ENCODE measurements around the gene BAZ2B.
"Not testable (repeated sequence)": the region's sequence is repeated elsewhere in the genome, so short reads cannot be mapped to it uniquely, and the experiment has no call there.

Gene BAZ2B

GRCh38 chr2:159549234-159549633, 67.1 kb downstream of the BAZ2B start:
- H3K9me3 ChIP-seq (ENCODE audit: insufficient read depth, low read depth, low read length): no peaks in the 10 kb centered on the region
- no peak overlapping the region for H3K9ac ChIP-seq (ENCODE audit: low read depth, low read length)
- no peak overlapping the region for H3K4me3 ChIP-seq (ENCODE audit: low read length)
- no peaks in the 10 kb centered on the region for H3K27me3 ChIP-seq (ENCODE audit: insufficient read depth, low read length)
- H3K36me3 ChIP-seq (ENCODE audit: insufficient read depth, low read depth, low read length): 0 out of 2 replicates have a peak, but pooled peaks cover 4% of the 10 kb centered on the region
- peaks cover 8% of the 10 kb centered on the region for H3K4me1 ChIP-seq (ENCODE audit: insufficient read depth, low read length)
- no peak overlapping the region for H3K27ac ChIP-seq (ENCODE audit: low read length)

GRCh38 chr2:159546716-159547430, 69.5 kb downstream of the BAZ2B start:
- no peak overlapping the region for H3K27ac ChIP-seq (ENCODE audit: low read length)
- no peaks in the 10 kb centered on the region for H3K27me3 ChIP-seq (ENCODE audit: insufficient read depth, low read length)

GRCh38 chr2:159546039-159546438, 70.3 kb downstream of the BAZ2B start:
- Histone ChIP-seq H3K4me3 (ENCODE audit: low read length) (no peak overlapping the region), H3K27me3 (ENCODE audit: insufficient read depth, low read length) (no peaks in the 10 kb centered on the region), H3K9me3 (ENCODE audit: insufficient read depth, low read depth, low read length) (no peaks in the 10 kb centered on the region), H3K27ac (ENCODE audit: low read length) (no peak overlapping the region), H3K36me3 (ENCODE audit: insufficient read depth, low read depth, low read length) (peaks cover 10% of the 10 kb centered on the region; the same call in 1 of the 2 replicates), H3K4me1 (ENCODE audit: insufficient read depth, low read length) (peaks cover 8% of the 10 kb centered on the region), H3K9ac (ENCODE audit: low read depth, low read length) (no peak overlapping the region)

More at GRCh38 chr2:159546716-159547430, 69.5 kb downstream of the BAZ2B start:
- Histone ChIP-seq H3K9ac (ENCODE audit: low read depth, low read length) (no peak overlapping the region), H3K4me3 (ENCODE audit: low read length) (no peak overlapping the region), H3K4me1 (ENCODE audit: insufficient read depth, low read length) (peaks cover 8% of the 10 kb centered on the region), H3K9me3 (ENCODE audit: insufficient read depth, low read depth, low read length) (no peaks in the 10 kb centered on the region), H3K36me3 (ENCODE audit: insufficient read depth, low read depth, low read length) (peaks cover 9% of the 10 kb centered on the region; the same call in 1 of the 2 replicates)

GRCh38 chr2:159545085-159545484, 71.3 kb downstream of the BAZ2B start:
- H3K27ac ChIP-seq (ENCODE audit: low read length): no peak overlapping the region
- H3K9me3 ChIP-seq (ENCODE audit: insufficient read depth, low read depth, low read length): no peaks in the 10 kb centered on the region
- no peak overlapping the region for H3K4me3 ChIP-seq (ENCODE audit: low read length)
- peaks cover 8% of the 10 kb centered on the region for H3K4me1 ChIP-seq (ENCODE audit: insufficient read depth, low read length)
- peaks cover 15% of the 10 kb centered on the region; the same call in 1 of the 2 replicates for H3K36me3 ChIP-seq (ENCODE audit: insufficient read depth, low read depth, low read length)
- no peaks in the 10 kb centered on the region for H3K27me3 ChIP-seq (ENCODE audit: insufficient read depth, low read length)
- H3K9ac ChIP-seq (ENCODE audit: low read depth, low read length): no peak overlapping the region

GRCh38 chr2:159542101-159542500, 74.2 kb downstream of the BAZ2B start:
- Histone ChIP-seq H3K4me3 (ENCODE audit: low read length) (no peak overlapping the region), H3K36me3 (ENCODE audit: insufficient read depth, low read depth, low read length) (peaks cover 15% of the 10 kb centered on the region; the same call in 1 of the 2 replicates), H3K27me3 (ENCODE audit: insufficient read depth, low read length) (no peaks in the 10 kb centered on the region), H3K4me1 (ENCODE audit: insufficient read depth, low read length) (peaks cover 4% of the 10 kb centered on the region), H3K9me3 (ENCODE audit: insufficient read depth, low read depth, low read length) (no peaks in the 10 kb centered on the region), H3K9ac (ENCODE audit: low read depth, low read length) (no peak overlapping the region), H3K27ac (ENCODE audit: low read length) (no peak overlapping the region)

- Histone ChIP-seq H3K9ac (ENCODE audit: low read depth, low read length) (no peak overlapping the region), H3K4me1 (ENCODE audit: insufficient read depth, low read length) (no peaks in the 10 kb centered on the region), H3K36me3 (ENCODE audit: insufficient read depth, low read depth, low read length) (peaks cover 12% of the 10 kb centered on the region; the same call in 1 of the 2 replicates), H3K27me3 (ENCODE audit: insufficient read depth, low read length) (no peaks in the 10 kb centered on the region), H3K27ac (ENCODE audit: low read length) (no peak overlapping the region), H3K9me3 (ENCODE audit: insufficient read depth, low read depth, low read length) (no peaks in the 10 kb centered on the region), H3K4me3 (ENCODE audit: low read length) (no peak overlapping the region)
Observed at GRCh38 chr2:159539701-159540100, 76.6 kb downstream of the BAZ2B start.

GRCh38 chr2:159538801-159539200, 77.5 kb downstream of the BAZ2B start:
- peaks cover 12% of the 10 kb centered on the region; the same call in 1 of the 2 replicates for H3K36me3 ChIP-seq (ENCODE audit: insufficient read depth, low read depth, low read length)
- no peaks in the 10 kb centered on the region for H3K27me3 ChIP-seq (ENCODE audit: insufficient read depth, low read length)
- no peak overlapping the region for H3K9ac ChIP-seq (ENCODE audit: low read depth, low read length)

GRCh38 chr2:159535261-159535660, 81.1 kb downstream of the BAZ2B start:
- H3K9me3 ChIP-seq (ENCODE audit: insufficient read depth, low read depth, low read length); H3K4me3 ChIP-seq (ENCODE audit: low read length); H3K4me1 ChIP-seq (ENCODE audit: insufficient read depth, low read length); H3K36me3 ChIP-seq (ENCODE audit: insufficient read depth, low read depth, low read length); H3K9ac ChIP-seq (ENCODE audit: low read depth, low read length); H3K27me3 ChIP-seq (ENCODE audit: insufficient read depth, low read length); H3K27ac ChIP-seq (ENCODE audit: low read length): not testable (repeated sequence)

More at GRCh38 chr2:159538801-159539200, 77.5 kb downstream of the BAZ2B start:
- H3K4me3 ChIP-seq (ENCODE audit: low read length): no peak overlapping the region
- H3K4me1 ChIP-seq (ENCODE audit: insufficient read depth, low read length): no peaks in the 10 kb centered on the region
- no peak overlapping the region for H3K27ac ChIP-seq (ENCODE audit: low read length)
- no peaks in the 10 kb centered on the region for H3K9me3 ChIP-seq (ENCODE audit: insufficient read depth, low read depth, low read length)

GRCh38 chr2:159531475-159531874, 84.9 kb downstream of the BAZ2B start:
- Histone ChIP-seq H3K9ac (ENCODE audit: low read depth, low read length) (no peak overlapping the region), H3K4me3 (ENCODE audit: low read length) (no peak overlapping the region), H3K9me3 (ENCODE audit: insufficient read depth, low read depth, low read length) (no peaks in the 10 kb centered on the region), H3K27ac (ENCODE audit: low read length) (no peak overlapping the region), H3K4me1 (ENCODE audit: insufficient read depth, low read length) (no peaks in the 10 kb centered on the region), H3K36me3 (ENCODE audit: insufficient read depth, low read depth, low read length) (no peaks in the 10 kb centered on the region), H3K27me3 (ENCODE audit: insufficient read depth, low read length) (no peaks in the 10 kb centered on the region)

GRCh38 chr2:159526433-159526832, 89.9 kb downstream of the BAZ2B start:
- no peaks in the 10 kb centered on the region for H3K36me3 ChIP-seq (ENCODE audit: insufficient read depth, low read depth, low read length)
- H3K9me3 ChIP-seq (ENCODE audit: insufficient read depth, low read depth, low read length): no peaks in the 10 kb centered on the region
- H3K27ac ChIP-seq (ENCODE audit: low read length): no peak overlapping the region
- no peaks in the 10 kb centered on the region for H3K27me3 ChIP-seq (ENCODE audit: insufficient read depth, low read length)
- H3K9ac ChIP-seq (ENCODE audit: low read depth, low read length): no peak overlapping the region
- H3K4me3 ChIP-seq (ENCODE audit: low read length): no peak overlapping the region
- peaks cover 7% of the 10 kb centered on the region; the same call in 1 of the 2 replicates for H3K4me1 ChIP-seq (ENCODE audit: insufficient read depth, low read length)

GRCh38 chr2:159525012-159525411, 91.3 kb downstream of the BAZ2B start:
- Histone ChIP-seq H3K9ac (ENCODE audit: low read depth, low read length) (no peak overlapping the region), H3K27me3 (ENCODE audit: insufficient read depth, low read length) (no peaks in the 10 kb centered on the region), H3K9me3 (ENCODE audit: insufficient read depth, low read depth, low read length) (no peaks in the 10 kb centered on the region; the same call in 1 of the 2 replicates), H3K4me3 (ENCODE audit: low read length) (no peak overlapping the region), H3K27ac (ENCODE audit: low read length) (no peak overlapping the region), H3K36me3 (ENCODE audit: insufficient read depth, low read depth, low read length) (no peaks in the 10 kb centered on the region), H3K4me1 (ENCODE audit: insufficient read depth, low read length) (peaks cover 7% of the 10 kb centered on the region; the same call in 1 of the 2 replicates)

GRCh38 chr2:159521272-159521671, 95.1 kb downstream of the BAZ2B start:
- H3K27ac ChIP-seq (ENCODE audit: low read length): no peak overlapping the region
- peaks cover 15% of the 10 kb centered on the region; the same call in 1 of the 2 replicates for H3K4me1 ChIP-seq (ENCODE audit: insufficient read depth, low read length)
- no peak overlapping the region for H3K4me3 ChIP-seq (ENCODE audit: low read length)
- H3K9me3 ChIP-seq (ENCODE audit: insufficient read depth, low read depth, low read length): no peaks in the 10 kb centered on the region; the same call in 1 of the 2 replicates
- H3K9ac ChIP-seq (ENCODE audit: low read depth, low read length): no peak overlapping the region
- no peaks in the 10 kb centered on the region for H3K27me3 ChIP-seq (ENCODE audit: insufficient read depth, low read length)
- no peaks in the 10 kb centered on the region for H3K36me3 ChIP-seq (ENCODE audit: insufficient read depth, low read depth, low read length)

Data from iPS-20b (cell line).